ENCODE results near the gene CAMLG. TPM values are rescaled to one million over a fixed set of nuclear protein-coding genes. Genes with fewer than 3 reads are reported as not detected.
"Not testable (repeated sequence)": the region's sequence is repeated elsewhere in the genome, so short reads cannot be mapped to it uniquely, and the experiment has no call there.

CAMLG gene
- total RNA-seq, result 10 to 100 TPM; 33.8 to 35.9 TPM

DNA sequence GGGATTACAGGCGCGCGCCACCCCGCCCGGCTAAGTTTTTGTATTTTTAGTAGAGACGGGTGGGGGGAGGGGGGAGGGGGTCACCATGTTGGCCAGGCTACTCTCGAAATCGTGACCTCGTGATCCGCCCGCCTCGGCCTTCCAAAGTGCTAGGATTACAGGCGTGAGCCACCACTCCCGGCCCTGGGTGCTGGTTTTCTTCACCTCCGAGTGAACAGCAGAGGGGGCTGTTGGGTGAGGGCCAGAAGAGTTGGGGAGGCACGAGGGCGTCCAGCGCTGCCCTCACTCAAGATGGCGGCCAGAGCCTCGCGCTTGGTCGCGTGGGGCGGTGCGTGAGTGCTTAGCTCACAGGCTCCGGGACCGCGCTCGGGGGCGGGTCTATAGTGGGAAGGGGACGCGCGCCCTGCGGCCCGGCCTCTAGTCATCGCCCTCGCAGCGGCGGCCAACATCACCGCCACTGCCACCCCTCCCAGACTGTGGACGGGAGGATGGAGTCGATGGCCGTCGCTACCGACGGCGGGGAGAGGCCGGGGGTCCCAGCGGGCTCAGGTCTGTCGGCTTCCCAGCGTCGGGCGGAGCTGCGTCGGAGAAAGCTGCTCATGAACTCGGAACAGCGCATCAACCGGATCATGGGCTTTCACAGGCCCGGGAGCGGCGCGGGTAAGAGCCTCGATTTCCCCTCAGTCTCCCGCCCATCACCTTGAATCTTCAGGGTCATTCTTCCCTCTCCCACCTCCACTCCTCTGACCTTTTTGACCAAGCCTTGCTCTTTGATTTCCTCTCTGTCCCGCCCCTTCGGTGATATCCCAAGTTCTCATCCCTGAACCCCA is at the start of gene CAMLG:
CAMLG (plus strand) TSS at position 416 of the 830 bp plus-strand sequence; CDS start at position 489, 73 bp downstream.
- H3K27ac Mint-ChIP-seq, result peak within 1 kb of the TSS; percentile 86
- TF ChIP-seq, protein P1, sequence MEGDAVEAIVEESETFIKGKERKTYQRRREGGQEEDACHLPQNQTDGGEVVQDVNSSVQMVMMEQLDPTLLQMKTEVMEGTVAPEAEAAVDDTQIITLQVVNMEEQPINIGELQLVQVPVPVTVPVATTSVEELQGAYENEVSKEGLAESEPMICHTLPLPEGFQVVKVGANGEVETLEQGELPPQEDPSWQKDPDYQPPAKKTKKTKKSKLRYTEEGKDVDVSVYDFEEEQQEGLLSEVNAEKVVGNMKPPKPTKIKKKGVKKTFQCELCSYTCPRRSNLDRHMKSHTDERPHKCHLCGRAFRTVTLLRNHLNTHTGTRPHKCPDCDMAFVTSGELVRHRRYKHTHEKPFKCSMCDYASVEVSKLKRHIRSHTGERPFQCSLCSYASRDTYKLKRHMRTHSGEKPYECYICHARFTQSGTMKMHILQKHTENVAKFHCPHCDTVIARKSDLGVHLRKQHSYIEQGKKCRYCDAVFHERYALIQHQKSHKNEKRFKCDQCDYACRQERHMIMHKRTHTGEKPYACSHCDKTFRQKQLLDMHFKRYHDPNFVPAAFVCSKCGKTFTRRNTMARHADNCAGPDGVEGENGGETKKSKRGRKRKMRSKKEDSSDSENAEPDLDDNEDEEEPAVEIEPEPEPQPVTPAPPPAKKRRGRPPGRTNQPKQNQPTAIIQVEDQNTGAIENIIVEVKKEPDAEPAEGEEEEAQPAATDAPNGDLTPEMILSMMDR (IDR thresholded peaks at IDR 0.05), result peak; percentile 59
- peaks cover 9% of the 10 kb centered on the region for H3K36me3 Mint-ChIP-seq (ENCODE audit: low read depth)
- intact Hi-C loops (cut with micrococcal nuclease), result no loop called here
- peak; percentile 98 for DNase-seq
- H3K4me1 Mint-ChIP-seq (ENCODE audit: low read depth), result peaks cover 18% of the 10 kb centered on the region
- no peaks in the 10 kb centered on the region for H3K27me3 Mint-ChIP-seq
- peak; percentile 97 for ATAC-seq
- H3K4me3 Mint-ChIP-seq, result peak within 1 kb of the TSS; percentile 91
- ChIA-PET CTCF (interaction anchor here (0.6 to 6.4 kb wide), 10 partner anchors 10 to 171 kb away, joined by 3 to 77 read pairs (median 3); partner anchors contain the start of genes DDX46 and PCBD2), POLR2A (interaction anchor here (0.6 to 4.8 kb wide), 17 partner anchors 9 to 368 kb away, joined by 3 to 65 read pairs (median 4); partner anchors contain the start of genes C5orf24, DDX46 and PCBD2)
- no peaks in the 10 kb centered on the region for H3K9me3 Mint-ChIP-seq

DNA sequence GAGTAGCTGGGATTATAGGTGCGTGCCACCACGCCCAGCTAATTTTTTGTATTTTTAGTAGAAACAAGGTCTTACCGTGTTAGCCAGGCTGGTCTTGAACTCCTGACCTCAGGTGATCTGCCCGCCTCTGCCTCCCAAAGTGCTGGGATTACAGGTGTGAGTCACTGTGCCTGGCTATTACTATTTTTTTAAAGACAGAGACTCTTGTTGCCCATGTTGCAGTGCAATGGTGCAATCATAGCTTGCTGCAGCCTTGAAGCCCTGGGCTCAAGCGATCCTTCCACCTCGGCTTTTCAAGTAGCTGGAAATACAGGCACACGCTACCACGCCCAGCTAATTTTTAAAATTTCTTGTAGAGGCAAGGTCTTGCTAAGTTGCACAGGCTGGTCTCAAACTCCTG is 48.2 kb upstream of the CAMLG start:
- ATAC-seq; H3K4me1 Mint-ChIP-seq (ENCODE audit: low read depth); DNase-seq; H3K4me3 Mint-ChIP-seq; intact Hi-C loops (cut with micrococcal nuclease); H3K27me3 Mint-ChIP-seq; H3K27ac Mint-ChIP-seq; POLR2A ChIA-PET; H3K9me3 Mint-ChIP-seq; CTCF ChIA-PET: not testable (repeated sequence)
- H3K36me3 Mint-ChIP-seq (ENCODE audit: low read depth), result peaks cover 46% of the 10 kb centered on the region

DNA sequence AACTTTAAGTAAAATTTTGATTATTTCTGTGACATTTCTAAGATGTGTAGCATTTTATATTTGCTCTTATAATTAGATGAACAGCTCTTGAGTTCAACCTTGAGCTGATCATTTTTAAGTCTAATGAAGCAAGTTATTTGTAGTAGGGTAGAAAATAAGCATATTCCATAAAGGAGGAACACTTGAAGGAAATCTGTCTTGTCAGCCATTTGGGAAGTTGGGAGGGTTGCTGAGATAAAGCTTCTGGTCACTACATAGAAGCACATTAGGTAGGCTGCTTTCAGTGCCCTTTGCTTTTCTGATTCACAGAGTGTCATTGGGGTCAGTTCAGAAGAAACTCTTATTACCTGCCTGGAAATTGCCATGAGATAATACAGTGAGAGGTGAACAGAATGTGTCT is 45.6 kb upstream of the CAMLG start:
- TF ChIP-seq, protein P1 (IDR thresholded peaks at IDR 0.05), result no peak
- peaks cover 35% of the 10 kb centered on the region for H3K36me3 Mint-ChIP-seq (ENCODE audit: low read depth)
- no peak overlapping the region for H3K27ac Mint-ChIP-seq

DNA sequence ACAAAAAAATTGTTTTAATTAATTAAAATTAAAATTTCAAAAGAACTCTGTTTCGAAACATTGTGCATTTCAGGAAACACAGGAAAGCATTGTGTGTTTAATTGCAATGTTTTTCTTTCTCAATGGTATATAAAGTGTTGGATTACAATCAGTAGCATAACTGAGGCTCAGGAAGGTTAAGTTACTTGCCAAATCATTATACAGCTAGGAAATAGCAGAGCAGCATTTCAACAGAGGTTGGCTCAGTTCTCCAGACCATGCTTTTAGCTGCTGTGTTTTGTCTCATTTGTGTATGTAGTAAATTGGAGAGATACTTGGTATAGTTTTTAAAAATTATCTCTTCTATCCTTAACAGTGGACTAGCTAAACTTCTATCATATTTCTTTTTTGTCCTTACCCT is 30.0 kb upstream of the CAMLG start:
- TF ChIP-seq, protein P1 (IDR thresholded peaks at IDR 0.05), result no peak
- Mint-ChIP-seq H3K27ac (no peak overlapping the region), H3K27me3 (no peaks in the 10 kb centered on the region), H3K4me1 (ENCODE audit: low read depth) (no peaks in the 10 kb centered on the region), H3K9me3 (no peaks in the 10 kb centered on the region), H3K4me3 (no peak overlapping the region), H3K36me3 (ENCODE audit: low read depth) (peaks cover 24% of the 10 kb centered on the region)
- intact Hi-C loops (cut with micrococcal nuclease), result no loop called here
- ATAC-seq (no peak), DNase-seq (no peak)
- ChIA-PET POLR2A (no interaction called here), CTCF (interaction anchor here (1.1 kb wide), 1 partner anchor 121 kb away, joined by 3 read pairs; no protein-coding TSS in a partner anchor)

More for the DNA sequence above, 45.6 kb upstream of the CAMLG start:
- Mint-ChIP-seq H3K27me3 (no peaks in the 10 kb centered on the region), H3K9me3 (no peaks in the 10 kb centered on the region), H3K4me1 (ENCODE audit: low read depth) (no peaks in the 10 kb centered on the region), H3K4me3 (no peak overlapping the region)
- CTCF ChIA-PET, result no interaction called here
- intact Hi-C loops (cut with micrococcal nuclease), result no loop called here
- DNase-seq (no peak), ATAC-seq (no peak)
- POLR2A ChIA-PET, result no interaction called here

DNA sequence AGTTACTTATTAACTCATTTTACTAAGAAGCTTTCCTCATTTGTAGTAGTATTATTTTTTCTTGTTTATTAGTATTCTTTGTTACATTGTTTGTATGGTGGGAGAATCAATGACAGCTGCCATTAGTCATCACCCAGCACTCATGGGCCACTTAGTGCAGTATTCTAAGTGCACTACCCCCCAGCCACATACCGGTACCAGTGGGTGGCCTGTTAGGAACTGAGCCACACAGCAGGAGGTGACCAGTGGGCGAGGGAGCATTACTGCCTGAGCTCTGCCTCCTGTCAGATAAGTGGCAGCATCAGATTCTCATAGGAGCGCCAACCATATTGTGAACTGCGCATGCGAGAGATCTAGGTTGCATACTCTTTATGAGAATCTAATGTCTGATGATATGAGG is 24.2 kb upstream of the CAMLG start:
- ChIA-PET CTCF (no interaction called here), POLR2A (no interaction called here)
- Mint-ChIP-seq H3K27ac (no peak overlapping the region), H3K4me1 (ENCODE audit: low read depth) (no peaks in the 10 kb centered on the region), H3K27me3 (no peaks in the 10 kb centered on the region), H3K4me3 (no peak overlapping the region), H3K36me3 (ENCODE audit: low read depth) (peaks cover 28% of the 10 kb centered on the region), H3K9me3 (no peaks in the 10 kb centered on the region)
- TF ChIP-seq, protein P1 (IDR thresholded peaks at IDR 0.05), result no peak
- DNase-seq (no peak), ATAC-seq (no peak)
- intact Hi-C loops (cut with micrococcal nuclease), result no loop called here
